MM.1S (cell line): ENCODE measurements around the gene FAR2.

Experiments
- EZH2 ChIP-seq: fragments of 300-600 bp; sonication (generic); optimal IDR thresholded peaks from 2 replicates; pipeline ENCODE3; 2017; ENCODE audit warnings: low read depth, mild to moderate bottlenecking, antibody characterized with exemption, low read length, mixed read lengths
- TF ChIP-seq, protein P1 (sequence below): fragments of 300-600 bp; sonication (generic); IDR thresholded peaks from 2 replicates; pipeline ENCODE4 v1.5.1; 2016; ENCODE audit warnings: antibody characterized with exemption, low read length, mixed read lengths

DNA sequence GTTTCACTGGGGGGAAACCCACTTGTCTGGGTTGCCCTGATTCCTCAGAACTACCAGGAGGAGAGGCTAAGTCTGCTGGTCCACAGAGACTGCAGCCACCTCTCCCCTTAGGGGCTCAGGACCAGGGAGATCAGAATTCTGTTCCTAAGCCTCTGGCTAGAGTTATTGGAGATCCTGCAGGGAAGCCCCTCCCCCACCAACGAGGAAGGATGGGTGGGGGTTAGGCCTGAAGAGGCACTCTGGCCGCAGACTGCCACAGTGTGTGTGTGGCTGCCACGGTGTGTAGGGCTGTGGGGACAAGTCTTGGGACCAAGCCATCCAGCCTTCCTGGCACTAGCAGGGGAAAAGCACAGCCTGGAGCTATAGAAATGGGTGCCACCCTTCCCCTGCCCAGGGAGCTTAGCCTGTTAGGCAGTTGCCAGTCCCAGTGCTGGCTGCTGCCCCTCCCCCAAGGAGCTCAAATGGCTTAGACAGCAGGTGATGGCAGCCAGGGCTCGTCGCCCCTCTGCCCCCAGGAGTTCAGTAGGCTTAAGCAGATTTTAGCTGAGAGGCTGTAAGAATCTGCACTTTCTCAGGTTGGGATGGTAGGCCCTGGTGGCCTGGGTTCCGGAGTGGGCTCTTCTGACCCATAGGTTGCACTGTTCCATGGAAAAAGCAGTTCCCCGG, 124.2 kb downstream of the FAR2 start:
- TF ChIP-seq, protein P1, sequence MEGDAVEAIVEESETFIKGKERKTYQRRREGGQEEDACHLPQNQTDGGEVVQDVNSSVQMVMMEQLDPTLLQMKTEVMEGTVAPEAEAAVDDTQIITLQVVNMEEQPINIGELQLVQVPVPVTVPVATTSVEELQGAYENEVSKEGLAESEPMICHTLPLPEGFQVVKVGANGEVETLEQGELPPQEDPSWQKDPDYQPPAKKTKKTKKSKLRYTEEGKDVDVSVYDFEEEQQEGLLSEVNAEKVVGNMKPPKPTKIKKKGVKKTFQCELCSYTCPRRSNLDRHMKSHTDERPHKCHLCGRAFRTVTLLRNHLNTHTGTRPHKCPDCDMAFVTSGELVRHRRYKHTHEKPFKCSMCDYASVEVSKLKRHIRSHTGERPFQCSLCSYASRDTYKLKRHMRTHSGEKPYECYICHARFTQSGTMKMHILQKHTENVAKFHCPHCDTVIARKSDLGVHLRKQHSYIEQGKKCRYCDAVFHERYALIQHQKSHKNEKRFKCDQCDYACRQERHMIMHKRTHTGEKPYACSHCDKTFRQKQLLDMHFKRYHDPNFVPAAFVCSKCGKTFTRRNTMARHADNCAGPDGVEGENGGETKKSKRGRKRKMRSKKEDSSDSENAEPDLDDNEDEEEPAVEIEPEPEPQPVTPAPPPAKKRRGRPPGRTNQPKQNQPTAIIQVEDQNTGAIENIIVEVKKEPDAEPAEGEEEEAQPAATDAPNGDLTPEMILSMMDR: no peak
- TF ChIP-seq EZH2: no peak
